NK-92 treated with Interleukin-12 subunit alpha and Interleukin-12 subunit beta, amount 100 ng/mL, for 24 hours (cell line): ENCODE data around the gene CYP4F8.
"Not testable (repeated sequence)": the region's sequence is repeated elsewhere in the genome, so short reads cannot be mapped to it uniquely, and the experiment has no call there.

ENCODE experiments used
- DNase-seq: peaks from one replicate; lab custom pipeline; 2025; lab: John Stamatoyannopoulos, UW

CYP4F8 gene

GRCh38 chr19:15644066-15644741 is 29.2 kb downstream of the CYP4F8 start:
- DNase-seq = no peak

- no peak for DNase-seq
Measured at GRCh38 chr19:15644816-15645215, 29.8 kb downstream of the CYP4F8 start.

GRCh38 chr19:15649526-15649925 is 34.5 kb downstream of the CYP4F8 start:
- DNase-seq = no peak

- not testable (repeated sequence) for DNase-seq
Measured at GRCh38 chr19:15650123-15650522, 35.1 kb downstream of the CYP4F8 start.

GRCh38 chr19:15651791-15652190 is 36.8 kb downstream of the CYP4F8 start:
- no peak for DNase-seq

GRCh38 chr19:15652559-15653278 is 37.7 kb downstream of the CYP4F8 start:
- DNase-seq = no peak

- no peak for DNase-seq
Measured at GRCh38 chr19:15656467-15656866, 41.4 kb downstream of the CYP4F8 start.

GRCh38 chr19:15663247-15663646 is 48.2 kb downstream of the CYP4F8 start:
- DNase-seq = no peak

- no peak for DNase-seq
Measured at GRCh38 chr19:15666186-15666585, 51.2 kb downstream of the CYP4F8 start.

- no peak for DNase-seq
Measured at GRCh38 chr19:15666883-15667282, 51.9 kb downstream of the CYP4F8 start.

- DNase-seq = no peak
Measured at GRCh38 chr19:15669440-15669839, 54.4 kb downstream of the CYP4F8 start.

GRCh38 chr19:15669891-15670290 is 54.9 kb downstream of the CYP4F8 start:
- no peak for DNase-seq

- no peak for DNase-seq
Measured at GRCh38 chr19:15671237-15671821, 56.3 kb downstream of the CYP4F8 start.

- no peak for DNase-seq
Measured at GRCh38 chr19:15671891-15672579, 57.0 kb downstream of the CYP4F8 start.

GRCh38 chr19:15672580-15673175 is 57.7 kb downstream of the CYP4F8 start, which contains the start of gene CYP4F12:
CYP4F12 (plus strand) TSS chr19:15673087; CDS start chr19:15673530, 443 bp downstream.
- DNase-seq = no peak

GRCh38 chr19:15673176-15673654 is 58.2 kb downstream of the CYP4F8 start:
- DNase-seq = no peak

- no peak for DNase-seq
Measured at GRCh38 chr19:15675560-15675959, 60.5 kb downstream of the CYP4F8 start.

- no peak for DNase-seq
Measured at GRCh38 chr19:15679089-15679488, 64.1 kb downstream of the CYP4F8 start.

- not testable (repeated sequence) for DNase-seq
Measured at GRCh38 chr19:15679865-15680264, 64.8 kb downstream of the CYP4F8 start.
